Effector CD8-positive, alpha-beta T cell (primary cell): Measurements from ENCODE around the gene PLSCR4.
"Not testable (repeated sequence)": the region's sequence is repeated elsewhere in the genome, so short reads cannot be mapped to it uniquely, and the experiment has no call there.

Experiments used
- DNase-seq: peaks from one replicate; lab custom pipeline; 2025; lab: John Stamatoyannopoulos, UW
- total RNA-seq, 4 experiments: gene quantifications; one replicate each; lab custom pipeline; 2026; lab: John Stamatoyannopoulos, UW

Gene PLSCR4, protein sequence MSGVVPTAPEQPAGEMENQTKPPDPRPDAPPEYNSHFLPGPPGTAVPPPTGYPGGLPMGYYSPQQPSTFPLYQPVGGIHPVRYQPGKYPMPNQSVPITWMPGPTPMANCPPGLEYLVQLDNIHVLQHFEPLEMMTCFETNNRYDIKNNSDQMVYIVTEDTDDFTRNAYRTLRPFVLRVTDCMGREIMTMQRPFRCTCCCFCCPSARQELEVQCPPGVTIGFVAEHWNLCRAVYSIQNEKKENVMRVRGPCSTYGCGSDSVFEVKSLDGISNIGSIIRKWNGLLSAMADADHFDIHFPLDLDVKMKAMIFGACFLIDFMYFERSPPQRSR
- 0 reads per million in 4 experiments for total RNA-seq

DNA sequence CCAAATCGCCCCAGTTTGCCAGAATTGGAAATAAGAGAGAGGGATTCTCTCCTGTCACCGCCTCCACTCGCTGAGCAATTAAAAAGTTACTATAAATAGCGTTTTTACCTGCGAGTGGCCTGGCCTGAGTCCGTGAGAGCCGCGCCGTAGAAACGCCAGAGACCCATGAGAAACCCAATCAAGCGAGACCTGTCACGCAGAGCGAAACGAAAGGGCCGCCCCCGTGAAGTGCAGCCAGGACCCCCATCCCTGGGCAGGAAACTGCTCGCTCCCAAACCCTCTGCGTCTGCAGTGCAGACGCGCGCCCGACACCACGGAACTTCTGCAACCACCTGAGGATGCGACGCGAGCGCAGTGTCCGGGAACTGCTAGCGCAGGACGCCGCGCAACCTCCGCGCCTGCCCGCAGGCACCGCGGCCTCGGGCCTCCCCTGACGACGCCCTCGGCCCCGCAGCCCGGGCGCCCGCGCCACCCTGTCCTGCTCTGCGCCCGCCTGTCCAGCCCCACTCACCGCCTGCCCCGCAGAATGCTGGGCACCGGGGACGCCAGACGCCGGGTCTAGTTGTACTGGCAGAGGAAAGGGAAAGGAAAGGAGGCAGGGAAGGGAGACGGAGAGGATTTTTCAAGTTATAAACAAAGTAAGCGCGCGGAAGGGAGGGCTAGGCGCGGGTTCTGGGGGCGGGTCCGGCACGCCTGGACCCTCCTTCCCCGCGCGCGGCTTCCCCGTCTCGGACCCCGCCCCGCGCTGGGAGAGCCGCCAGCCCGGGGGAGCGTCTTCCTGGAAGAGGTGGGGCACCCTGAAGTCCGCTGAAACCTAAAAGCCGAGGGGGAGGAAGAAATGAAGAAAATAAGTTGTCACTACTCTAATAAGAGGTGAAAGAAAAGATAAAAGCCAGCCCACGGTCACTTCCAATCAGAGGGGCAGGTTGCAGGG lies at the start of gene PLSCR4:
TSS of gene PLSCR4 (minus strand) at position 657 of the 934 bp plus-strand sequence. CDS start 29,034 bp downstream, outside the sequence.
- DNase-seq = no peak

DNA sequence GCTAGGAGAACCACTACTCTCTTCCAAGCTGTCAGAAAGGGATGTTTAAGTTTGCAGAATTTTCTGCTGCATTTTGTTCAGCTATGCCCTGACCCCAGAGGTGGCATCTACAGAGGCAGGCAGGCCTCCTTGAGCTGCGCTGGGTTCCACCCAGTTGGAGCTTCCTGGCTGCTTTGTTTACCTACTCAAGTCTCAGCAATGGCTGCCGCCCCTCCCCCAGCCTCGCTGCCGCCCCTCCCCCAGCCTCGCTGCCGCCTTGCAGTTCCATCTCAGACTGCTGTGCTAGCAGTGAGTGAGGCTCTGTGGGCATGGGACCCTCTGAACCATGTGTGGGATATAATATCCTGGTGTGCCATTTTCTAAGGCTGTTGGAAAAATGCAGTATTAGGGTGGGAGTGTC lies 42.5 kb upstream of the PLSCR4 start:
- not testable (repeated sequence) for DNase-seq

DNA sequence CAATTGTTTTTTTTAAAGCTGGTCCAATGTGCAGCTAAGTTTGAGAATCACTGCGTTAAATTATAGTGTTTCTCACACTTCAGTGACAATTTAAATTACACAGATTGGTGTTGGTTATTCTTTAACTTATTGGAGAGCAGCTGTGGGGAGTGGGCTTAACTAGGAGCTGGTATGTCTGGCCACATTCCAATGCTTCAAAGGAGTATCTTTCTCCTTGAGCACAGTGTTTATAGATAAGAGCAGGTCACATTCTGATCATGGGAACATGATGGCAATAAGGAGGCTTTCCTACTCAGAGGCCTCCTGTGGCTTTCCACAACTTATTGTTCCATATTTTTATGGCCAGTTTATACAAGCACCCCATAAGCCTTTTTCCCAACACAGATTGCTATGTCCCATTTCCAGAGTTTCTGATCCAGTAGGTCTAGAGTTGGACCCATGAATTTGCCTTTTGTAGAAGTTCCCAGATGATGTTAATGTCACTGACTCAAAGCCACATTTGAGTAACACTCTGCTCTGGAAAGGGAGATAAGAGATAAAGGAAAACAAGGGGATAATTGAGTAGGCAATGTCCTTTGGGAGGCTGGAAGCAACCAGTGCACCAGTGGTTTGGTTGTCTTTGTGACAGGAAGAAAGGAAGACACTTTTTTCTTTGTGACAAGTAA lies 33.0 kb upstream of the PLSCR4 start:
- DNase-seq = no peak

DNA sequence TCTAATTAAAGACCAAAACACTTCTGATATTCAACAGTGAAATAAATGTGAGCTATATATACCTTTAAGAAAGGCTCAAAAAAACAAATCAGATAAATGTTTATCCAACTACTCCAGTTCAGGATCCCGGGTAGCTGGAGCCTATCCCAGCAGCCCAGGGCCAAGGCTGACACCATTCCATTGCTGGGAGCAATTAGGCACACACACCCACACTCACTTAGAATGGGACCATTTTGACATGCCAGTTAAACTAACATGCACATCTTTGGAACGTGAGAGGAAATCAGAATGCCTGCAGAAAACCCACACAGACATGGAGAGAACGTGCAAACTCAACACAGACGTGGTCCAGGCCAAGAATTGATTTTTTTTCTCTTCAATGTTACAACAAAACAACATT lies 30.0 kb upstream of the PLSCR4 start:
- no peak for DNase-seq

DNA sequence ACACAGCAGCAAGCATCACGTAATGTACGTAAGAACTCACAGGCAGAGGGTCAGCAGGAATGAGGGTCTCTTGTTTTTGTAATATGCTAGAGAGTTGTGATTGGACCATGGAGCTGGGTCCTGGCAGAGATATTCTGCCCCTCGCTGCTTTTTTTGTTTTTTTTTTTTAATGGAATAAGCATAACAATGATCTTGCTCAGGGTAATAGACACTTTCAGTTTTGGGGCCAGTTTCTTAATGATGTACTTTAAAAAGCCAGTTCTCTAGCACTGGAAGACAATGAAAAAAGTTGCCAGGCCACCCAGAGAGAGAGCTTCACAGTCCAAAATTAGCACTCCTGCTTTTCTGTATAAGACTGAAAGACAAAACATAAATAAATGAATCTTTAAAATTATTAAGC lies 29.0 kb upstream of the PLSCR4 start:
- DNase-seq = no peak

DNA sequence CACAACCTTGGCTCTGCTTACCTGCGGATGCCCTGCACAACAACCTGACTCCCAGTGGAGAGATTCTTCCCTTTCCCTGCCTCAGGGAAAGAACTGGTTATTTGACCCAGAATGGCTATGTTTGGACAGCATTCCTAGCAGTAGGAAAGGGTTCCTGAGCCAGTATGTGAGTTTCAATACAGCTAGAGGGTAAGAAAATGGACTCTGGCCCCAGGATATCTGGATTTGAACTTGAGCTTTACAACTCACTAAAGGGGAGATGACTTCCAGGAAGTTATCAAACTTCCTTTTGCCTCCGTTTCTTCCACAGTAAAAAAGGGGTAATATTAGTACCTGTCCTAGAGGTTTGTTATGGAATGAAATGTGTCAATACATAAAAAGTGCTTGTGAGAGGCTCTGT lies 28.1 kb upstream of the PLSCR4 start:
- DNase-seq = no peak

DNA sequence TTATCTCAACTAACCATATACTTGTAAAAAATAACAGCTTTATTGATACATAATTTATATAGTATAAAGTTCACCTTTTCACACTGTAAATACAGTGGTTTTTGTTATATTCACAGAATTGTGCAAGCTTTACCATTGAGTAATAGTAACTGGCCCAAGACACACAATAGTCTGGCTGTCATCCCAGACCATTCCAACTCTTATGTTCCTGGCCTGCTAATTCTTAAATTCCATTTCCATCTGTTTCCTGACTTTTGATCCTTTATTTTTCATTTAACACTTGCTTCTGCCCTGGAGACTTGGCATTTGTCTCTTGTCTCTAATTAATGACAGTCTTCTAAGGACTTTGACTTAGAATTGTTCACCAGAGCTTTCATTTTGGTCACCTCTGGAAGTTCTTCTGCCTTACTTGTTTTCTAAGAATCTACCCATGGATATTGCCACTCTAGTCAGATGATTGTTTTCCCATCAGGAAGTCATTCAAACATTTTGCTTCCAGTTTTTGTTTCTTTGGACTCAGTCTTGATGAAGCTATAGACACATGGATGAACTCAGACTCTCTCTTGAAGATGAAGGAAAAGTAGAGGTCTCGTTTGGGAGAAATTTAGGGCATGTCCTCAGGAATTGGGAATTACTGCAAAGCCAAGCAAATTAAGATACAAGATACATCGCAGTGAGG lies 27.2 kb upstream of the PLSCR4 start:
- no peak for DNase-seq

DNA sequence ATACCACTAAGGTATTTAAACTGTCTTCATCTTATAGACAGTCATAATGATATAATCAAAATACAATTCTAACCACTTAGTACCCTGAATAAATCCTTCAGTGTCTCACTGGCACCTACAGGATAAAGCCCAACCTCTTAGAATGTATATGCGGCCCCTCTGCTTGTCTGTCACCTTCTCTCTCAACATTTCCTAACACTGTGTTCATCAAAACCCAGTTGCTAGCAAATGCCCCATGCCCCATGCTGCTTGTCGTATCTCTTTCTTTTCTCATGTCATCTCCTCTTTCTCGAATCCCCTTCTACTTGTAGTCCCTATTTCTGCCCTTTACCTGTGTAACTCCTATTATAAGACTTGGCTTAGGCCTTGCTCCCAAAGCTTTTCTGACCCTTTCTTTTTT lies 24.6 kb upstream of the PLSCR4 start:
- DNase-seq = no peak

DNA sequence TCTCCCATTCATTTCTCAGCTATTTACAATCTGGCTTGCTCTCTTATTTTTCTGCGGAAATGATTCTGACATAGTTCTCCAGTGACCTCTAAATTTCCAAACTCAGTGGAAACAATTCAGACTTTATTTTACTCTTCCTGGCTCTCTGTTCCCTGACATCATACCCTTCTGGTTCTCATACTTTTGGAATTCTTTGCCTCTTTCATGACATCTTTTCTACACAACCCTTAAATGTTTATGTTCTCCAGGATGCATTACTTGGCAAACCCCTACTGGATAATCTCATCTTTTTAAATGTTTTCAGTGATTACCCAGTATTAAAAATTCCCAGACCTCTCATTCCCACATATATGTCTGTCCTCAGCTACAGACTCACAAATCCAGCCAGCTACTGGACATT lies 23.9 kb upstream of the PLSCR4 start:
- DNase-seq = no peak

DNA sequence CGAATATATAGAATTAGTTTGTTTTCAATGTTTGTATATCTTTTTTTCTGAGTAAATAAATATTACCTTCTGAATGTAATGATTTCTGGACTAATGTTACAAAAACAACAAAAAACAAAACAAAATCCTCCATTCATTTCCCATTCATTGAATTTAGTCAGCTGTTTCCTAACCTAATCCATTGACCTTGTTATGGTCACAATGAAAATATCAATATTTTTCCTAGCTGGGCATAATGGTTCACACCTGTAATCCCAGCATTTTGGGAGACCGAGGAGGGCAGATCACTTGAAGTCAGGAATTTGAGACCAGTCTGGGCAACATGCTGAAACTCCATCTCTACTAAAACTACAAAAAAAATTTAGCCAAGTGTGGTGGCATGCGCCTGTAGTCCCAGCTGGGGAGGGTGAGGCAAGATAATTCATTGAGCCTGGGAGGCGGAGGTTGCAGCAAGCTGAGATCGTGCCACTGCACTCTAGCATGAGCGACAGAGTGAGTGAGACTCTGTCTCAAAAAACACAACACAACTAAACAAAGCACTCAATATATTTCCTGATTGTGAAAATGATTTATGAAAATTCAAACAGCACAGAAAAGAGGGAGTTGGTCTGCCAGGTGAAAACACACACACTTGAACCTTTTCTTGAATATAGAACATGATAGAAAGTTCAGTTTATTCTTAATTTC lies 23.0 kb upstream of the PLSCR4 start:
- DNase-seq = no peak

DNA sequence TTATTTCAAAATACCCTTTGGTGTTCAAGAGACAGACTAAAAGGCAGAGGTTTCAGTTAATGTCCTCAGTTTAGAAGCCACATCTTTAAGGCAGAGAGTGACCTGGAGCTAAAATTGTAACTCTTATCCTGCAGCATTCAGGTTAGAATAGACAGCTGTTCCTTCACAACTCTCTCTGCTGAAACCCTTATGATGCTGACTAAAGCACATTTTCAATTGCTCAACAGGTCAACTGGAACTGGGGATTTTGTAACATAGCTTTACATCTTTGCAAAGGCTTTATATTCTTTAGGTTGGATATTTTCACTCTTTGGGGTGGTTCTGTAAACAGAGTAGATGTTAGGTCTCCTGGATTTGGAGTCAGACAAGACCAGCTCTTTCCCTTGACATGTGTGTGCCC lies 20.3 kb upstream of the PLSCR4 start:
- DNase-seq = no peak

DNA sequence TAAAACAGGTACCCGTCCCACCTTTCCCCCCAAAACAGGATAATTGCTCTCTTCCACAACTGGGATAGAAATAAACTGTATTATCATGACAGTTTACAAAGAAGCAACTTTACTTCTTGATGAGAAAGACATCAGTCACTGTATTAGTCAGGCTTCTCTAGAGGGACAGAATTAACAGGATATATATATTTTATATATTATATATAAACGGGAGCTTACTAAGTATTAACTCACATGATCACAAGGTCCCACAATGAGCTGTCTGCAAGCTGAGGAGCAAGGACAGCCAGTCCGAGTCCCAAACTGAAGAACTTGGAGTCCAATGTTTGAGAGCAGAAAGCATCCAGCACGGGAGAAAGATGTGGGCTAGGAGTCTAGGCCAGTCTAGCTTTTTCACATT lies 18.4 kb upstream of the PLSCR4 start:
- no peak for DNase-seq

DNA sequence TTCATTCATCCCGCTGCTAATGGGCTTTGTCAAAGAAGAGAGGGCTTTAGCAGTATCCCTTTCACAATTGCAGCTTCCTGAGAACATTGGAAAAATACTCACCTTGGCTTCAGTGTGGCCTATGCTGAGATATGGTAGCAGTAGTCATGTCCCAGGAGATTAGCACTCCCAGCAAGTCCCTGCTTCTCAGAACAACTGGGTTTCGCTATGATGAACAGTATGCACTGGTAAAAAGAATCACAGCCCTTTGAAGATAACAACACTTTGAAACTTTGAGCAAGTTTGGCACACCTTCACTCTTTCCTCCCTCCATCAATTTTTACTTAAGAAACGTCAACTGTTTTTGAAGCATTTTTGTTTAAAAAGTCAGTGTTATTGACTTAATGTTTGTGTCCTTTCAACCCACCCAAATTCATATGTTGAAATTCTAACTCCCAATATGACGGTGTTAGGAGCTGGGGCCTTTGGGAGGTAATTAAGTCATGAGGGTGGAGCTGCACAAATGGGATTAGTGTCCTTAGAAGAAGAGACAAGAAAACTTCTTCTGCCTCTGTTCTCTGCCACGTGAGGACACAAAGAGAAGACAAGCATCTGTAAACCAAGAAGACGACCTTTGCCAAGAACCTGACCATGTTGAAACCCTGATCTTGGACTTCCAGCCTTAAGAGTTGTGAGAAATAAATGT lies 17.8 kb upstream of the PLSCR4 start:
- no peak for DNase-seq

DNA sequence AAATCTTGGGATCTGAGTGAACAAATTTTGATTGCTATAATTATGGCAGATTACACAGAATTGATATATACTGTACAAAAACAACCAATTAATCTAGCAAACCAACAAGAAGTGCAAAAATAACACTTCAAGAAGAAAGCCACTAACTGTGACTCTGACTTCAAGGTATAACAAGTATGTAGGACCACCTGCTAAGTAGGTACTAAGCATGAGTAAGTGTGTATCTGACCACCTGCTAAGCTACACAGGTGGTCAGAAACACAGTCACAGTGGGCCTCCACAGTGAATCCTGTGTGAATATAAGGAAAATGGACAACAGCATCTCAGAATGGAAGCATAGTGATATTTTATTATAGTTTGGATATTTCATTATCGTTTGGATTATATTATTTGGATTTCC lies 14.8 kb upstream of the PLSCR4 start:
- no peak for DNase-seq

DNA sequence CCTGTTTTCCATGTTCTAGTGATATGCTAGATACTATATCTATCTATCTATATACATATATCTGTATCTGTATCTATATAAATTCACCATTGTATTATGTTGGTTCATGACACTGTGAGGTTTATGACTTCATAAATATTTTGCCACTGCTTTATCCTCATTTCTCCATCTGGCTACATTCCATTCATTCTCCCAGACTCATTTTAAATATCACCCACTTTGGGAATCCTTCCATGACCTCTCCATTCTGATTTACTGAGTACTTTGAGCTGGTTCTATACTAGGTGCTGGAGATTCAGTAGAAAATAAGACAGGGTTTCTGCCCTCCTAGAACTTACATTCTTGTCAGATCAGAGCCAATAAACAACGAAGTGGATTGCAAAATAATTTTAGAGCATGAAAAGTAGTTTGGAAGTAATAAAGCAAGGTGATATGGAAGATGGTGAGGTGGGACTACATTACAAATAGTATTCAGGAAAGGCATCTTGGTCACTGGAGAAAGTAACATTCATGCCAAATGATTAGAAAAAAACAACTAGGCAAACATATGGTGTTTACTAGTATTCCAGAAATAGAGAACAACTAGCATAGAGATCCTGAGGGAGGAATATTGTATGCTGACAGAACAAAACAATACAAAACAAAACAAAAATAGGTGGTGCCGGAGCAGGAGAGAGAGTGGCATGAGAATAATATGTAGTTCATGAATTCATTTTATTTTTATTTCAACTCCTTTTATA lies 11.6 kb upstream of the PLSCR4 start:
- DNase-seq = no peak

DNA sequence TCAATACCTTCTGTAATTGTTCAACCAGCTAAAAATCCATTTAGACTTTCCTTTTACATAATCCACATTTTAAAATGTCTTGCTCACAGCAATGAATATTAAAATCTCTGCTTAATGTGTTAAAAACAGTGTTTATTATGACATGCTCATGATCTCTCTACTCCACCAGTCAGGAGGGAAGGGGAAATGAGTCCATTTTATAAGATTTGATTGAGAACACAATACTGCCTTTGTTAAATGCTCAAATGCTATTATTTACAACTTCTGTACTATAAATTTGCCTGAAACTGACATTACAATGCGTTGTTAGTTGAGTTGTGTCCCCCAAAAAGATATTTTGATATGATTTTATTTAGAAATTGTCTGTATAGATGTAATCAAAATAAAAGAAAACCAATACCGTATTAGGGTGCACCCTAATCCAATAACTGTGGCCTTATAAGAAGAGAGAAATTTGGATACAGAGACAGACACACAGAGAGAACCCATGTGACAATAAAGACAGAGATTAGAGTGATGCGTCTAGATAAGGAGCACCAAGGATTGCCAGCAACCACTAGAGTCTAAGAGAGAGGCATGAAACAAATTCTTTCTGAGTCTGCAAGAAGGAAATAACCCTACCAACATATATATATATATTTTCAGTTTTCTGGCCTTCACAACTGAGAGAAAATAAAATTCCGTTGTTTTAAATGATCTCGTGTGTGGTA lies 9.1 kb upstream of the PLSCR4 start:
- DNase-seq = no peak

DNA sequence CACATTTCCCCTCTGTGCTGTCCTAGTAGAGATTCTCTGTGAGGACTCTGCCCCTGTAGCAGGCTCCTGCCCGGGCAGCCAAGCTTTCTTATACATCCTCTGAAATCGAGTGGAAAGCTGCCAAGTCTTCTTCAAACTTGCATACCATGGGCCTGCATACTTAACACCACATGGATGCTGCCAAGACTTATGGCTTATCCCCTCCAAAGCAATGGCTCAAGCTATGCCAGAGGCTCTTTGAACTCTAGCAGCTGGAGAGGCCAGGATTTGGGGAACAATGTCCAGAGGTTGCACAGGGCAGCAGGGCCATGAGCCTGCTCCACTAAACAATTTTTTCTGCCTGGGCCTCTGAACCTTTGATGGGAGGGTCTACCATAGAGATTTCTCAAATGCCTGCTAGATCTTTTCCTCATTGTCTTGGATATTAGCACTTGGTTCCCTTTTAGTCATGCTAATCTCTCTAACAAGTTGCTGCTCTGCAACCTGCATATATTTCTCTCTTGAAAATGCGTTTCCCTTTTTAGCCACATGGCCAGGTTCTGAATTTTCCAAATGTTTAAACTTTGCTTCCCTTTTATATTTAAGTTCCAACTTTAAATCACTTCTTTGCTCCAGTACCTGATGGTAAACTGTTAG lies 6.1 kb upstream of the PLSCR4 start:
- DNase-seq = no peak

DNA sequence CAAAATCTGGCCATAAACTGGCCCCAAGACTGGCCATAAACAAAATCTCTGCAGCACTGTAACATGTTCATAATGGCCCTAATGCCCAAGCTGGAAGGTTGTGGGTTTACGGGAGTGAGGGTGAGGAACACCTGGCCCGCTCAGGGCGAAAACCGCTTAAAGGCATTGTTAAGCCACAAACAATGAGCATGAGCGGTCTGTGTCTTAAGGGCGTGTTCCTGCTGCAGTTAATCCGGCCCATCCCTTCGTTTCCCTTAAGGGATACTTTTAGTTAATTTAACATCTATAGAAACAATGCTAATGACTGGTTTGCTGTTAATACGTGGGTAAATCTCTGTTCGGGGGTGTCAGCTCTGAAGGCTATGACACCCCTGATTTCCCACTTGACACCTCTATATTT lies 1.5 kb upstream of the PLSCR4 start:
- DNase-seq = not testable (repeated sequence)

DNA sequence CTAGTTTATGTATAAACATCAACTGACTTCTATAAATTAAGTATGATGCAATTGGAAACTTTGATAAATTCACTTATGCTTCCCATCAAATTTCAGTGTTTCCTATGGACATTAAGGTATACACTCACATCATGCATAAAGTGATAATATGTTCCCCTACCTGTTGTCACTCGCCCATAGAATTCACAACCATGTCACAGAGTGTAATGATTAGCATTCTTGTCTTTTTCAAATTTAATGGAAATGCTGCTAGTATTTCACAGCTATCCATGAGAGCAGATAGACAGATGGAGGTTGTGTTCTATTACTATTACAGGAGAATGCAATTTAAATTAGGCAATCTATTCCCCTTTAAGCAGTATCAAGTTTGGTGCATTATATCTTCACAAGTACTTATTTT lies 984 bp downstream of the PLSCR4 start:
- DNase-seq = no peak
